ENCODE results near the gene APOL1. TPM values are rescaled to one million over a fixed set of nuclear protein-coding genes. Genes with fewer than 3 reads are reported as not detected.
"Not testable (repeated sequence)": the region's sequence is repeated elsewhere in the genome, so short reads cannot be mapped to it uniquely, and the experiment has no call there.

APOL1 gene, protein sequence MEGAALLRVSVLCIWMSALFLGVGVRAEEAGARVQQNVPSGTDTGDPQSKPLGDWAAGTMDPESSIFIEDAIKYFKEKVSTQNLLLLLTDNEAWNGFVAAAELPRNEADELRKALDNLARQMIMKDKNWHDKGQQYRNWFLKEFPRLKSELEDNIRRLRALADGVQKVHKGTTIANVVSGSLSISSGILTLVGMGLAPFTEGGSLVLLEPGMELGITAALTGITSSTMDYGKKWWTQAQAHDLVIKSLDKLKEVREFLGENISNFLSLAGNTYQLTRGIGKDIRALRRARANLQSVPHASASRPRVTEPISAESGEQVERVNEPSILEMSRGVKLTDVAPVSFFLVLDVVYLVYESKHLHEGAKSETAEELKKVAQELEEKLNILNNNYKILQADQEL
- total RNA-seq = 100 to 1,000 TPM in 1 of 7 donors, 10 to 100 TPM in 6; 33.3 to 108 (median 73.9) TPM
- polyA plus RNA-seq = 10 to 100 TPM in 2 of 3 donors, 1 to 10 TPM in 1; 10.0 to 24.2 (median 11.4) TPM
- long read RNA-seq, donor 1, partial matches to known transcripts = 0 of 3 reads
- long read RNA-seq, donor 1, other reads (novel, unspliced or antisense) = 0 of 3 reads
- long read RNA-seq, donor 2, partial matches to known transcripts = 0 of 2 reads
- long read RNA-seq, donor 2, other reads (novel, unspliced or antisense) = 0 of 2 reads

DNA sequence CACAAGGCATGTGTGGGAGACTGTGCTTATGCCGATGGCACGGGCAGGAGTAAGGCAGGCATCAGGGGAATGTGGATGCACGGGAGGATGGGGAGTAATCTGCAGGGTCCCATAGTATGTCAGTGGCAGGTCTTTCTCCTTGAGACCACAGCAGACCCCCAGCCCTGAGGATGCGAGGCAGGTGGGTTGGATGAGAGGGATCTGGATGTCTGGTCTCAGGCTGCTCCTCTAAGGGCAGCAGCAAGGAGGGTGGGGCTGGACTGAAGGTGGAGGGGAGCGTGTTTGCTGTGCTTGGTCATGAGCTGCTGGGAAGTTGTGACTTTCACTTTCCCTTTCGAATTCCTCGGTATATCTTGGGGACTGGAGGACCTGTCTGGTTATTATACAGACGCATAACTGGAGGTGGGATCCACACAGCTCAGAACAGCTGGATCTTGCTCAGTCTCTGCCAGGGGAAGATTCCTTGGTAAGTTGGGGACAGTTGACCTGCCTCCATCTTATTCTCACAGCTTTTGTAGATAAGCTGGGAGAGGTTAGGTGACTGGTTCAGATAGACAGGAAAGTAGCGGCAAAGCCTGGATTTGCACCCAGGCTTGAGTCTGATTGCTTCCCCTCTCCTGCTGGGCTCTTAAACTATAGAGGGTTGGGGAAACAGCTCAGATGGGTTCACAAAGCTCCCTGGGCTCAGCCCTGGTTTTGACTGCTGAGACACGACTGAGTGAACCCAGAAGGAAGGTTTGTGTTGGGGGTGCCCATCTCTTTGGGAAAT lies at the start of gene APOL1:
APOL1 (plus strand) TSS at position 380 of the 769 bp plus-strand sequence. CDS start 1,823 bp downstream, outside the sequence.
- peaks cover 0 to 23% (median 9%) of the 10 kb centered on the region in 6 donors for H3K36me3 ChIP-seq
- 18 to 29% (median 22%) methylated on average over 10 of the region's 10 CpGs for WGBS, 5 donors
- H3K27ac ChIP-seq = peak within 1 kb of the TSS; percentile 80 to 92 (median 84)
- H3K4me1 ChIP-seq = peaks cover 26 to 57% (median 47%) of the 10 kb centered on the region in 6 donors
- H3K9me3 ChIP-seq = peaks cover 0 to 13% (median 6%) of the 10 kb centered on the region in 8 donors
- intact Hi-C loops (cut with DNase I; ENCODE audit: low total_unique reads) = no loop called here
- peak within 1 kb of the TSS; percentile 41 to 77 (median 54) for H3K4me3 ChIP-seq
- H3K27me3 ChIP-seq (replicated peaks in 1 of 7) = no peaks in the 10 kb centered on the region
- DNase-seq = peak; percentile 84
- peak in 1 of 3 donors; percentile 67 for TF ChIP-seq POLR2A (IDR thresholded peaks at IDR 0.05)
- TF ChIP-seq, protein P1, sequence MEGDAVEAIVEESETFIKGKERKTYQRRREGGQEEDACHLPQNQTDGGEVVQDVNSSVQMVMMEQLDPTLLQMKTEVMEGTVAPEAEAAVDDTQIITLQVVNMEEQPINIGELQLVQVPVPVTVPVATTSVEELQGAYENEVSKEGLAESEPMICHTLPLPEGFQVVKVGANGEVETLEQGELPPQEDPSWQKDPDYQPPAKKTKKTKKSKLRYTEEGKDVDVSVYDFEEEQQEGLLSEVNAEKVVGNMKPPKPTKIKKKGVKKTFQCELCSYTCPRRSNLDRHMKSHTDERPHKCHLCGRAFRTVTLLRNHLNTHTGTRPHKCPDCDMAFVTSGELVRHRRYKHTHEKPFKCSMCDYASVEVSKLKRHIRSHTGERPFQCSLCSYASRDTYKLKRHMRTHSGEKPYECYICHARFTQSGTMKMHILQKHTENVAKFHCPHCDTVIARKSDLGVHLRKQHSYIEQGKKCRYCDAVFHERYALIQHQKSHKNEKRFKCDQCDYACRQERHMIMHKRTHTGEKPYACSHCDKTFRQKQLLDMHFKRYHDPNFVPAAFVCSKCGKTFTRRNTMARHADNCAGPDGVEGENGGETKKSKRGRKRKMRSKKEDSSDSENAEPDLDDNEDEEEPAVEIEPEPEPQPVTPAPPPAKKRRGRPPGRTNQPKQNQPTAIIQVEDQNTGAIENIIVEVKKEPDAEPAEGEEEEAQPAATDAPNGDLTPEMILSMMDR (IDR thresholded peaks at IDR 0.05 in 8 of 11, conservative IDR thresholded peaks at IDR 0.05 in 3 of 11) = no peak
- TF ChIP-seq POLR2AphosphoS5 (IDR thresholded peaks at IDR 0.05) = peak in 2 of 3 donors; percentile 73 to 77

DNA sequence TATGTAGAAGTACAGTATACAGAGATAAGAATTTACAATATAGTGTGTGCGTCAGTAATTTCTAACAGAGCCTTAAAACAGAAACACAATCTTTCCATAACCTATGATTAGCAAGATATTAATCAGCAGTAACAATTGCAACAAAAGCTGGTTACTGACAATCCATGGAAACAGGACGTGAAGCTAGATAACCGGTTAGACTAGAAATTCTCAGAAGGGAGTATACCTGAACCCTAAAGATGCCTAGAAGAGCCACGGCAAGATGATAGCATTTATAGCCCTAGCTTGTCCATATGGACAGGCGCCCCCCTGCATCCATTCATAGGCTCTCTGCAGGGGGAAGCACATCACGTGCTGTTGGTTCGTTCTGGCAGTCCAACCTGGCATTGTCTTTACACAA lies 49.5 kb upstream of the APOL1 start:
- intact Hi-C loops (cut with DNase I; ENCODE audit: low total_unique reads); H3K4me3 ChIP-seq; H3K36me3 ChIP-seq; DNase-seq; H3K27ac ChIP-seq; H3K9me3 ChIP-seq; H3K27me3 ChIP-seq (replicated peaks in 1 of 7): not testable (repeated sequence)
- 85 to 97% (median 87%) methylated on average over 7 of the region's 7 CpGs for WGBS, 5 donors
- peaks cover 0 to 16% (median 5%) of the 10 kb centered on the region in 6 donors for H3K4me1 ChIP-seq

DNA sequence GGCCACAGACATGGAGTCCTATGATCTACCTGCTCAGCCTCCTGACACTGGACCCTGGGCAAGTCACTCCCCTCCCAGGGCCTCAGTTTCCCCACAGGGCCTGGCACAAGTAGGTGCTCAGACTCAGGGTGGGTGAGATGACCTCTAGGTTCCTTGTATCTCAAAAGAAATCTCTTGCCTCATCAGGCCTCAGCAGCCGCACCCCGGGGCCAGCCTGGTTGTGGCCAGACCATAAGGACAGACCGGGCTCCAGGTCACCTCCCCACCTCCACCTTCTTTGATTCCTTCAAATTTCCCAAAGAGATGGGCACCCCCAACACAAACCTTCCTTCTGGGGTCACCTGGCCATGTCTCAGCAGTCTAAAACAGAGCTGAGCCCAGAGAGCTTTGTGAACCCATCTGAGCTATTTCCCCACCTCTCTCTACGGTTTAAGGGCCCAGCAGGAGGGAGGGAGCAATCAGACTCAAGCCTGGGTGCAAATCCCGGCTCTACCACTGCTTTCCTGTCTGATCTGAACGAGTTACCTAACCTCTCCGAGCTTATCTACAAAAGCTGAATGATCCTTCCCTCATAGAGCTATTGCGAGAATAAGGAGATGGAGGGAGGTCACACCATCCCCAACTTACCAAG lies 48.8 kb upstream of the APOL1 start:
- Histone ChIP-seq H3K36me3 (no peaks in the 10 kb centered on the region), H3K27me3 (replicated peaks in 1 of 7) (no peaks in the 10 kb centered on the region), H3K4me3 (peak overlapping the region in 1 of 8 donors; percentile 15), H3K9me3 (peaks cover 0 to 6% (median 0%) of the 10 kb centered on the region in 8 donors), H3K27ac (no peak overlapping the region), H3K4me1 (peaks cover 0 to 17% (median 5%) of the 10 kb centered on the region in 6 donors)
- intact Hi-C loops (cut with DNase I; ENCODE audit: low total_unique reads) = no loop called here
- WGBS, 5 donors = 72 to 81% (median 79%) methylated on average over 8 of the region's 8 CpGs
- DNase-seq = no peak
- TF ChIP-seq POLR2A (IDR thresholded peaks at IDR 0.05) (no peak), POLR2AphosphoS5 (IDR thresholded peaks at IDR 0.05) (no peak)
- TF ChIP-seq, protein P1 (IDR thresholded peaks at IDR 0.05 in 8 of 11, conservative IDR thresholded peaks at IDR 0.05 in 3 of 11) = no peak

DNA sequence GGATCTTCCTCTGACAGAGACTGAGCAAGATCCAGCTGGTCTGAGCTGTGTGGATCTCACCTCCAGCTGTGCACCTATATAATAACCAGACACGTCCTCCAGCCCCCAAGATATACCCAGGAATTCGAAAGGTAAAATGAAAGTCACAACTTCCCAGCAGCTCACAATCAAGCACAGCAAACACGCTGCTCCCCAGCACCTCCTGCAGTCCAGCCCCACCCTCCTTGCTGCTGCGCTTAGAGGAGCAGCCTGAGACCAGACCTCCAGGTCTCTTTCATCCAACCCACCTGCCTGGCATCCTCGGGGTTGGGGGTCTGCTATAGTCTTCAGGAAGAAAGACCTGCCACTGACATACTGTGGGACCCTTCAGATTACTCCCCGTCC lies 48.3 kb upstream of the APOL1 start:
- intact Hi-C loops (cut with DNase I; ENCODE audit: low total_unique reads) = no loop called here
- DNase-seq = no peak
- peaks cover 0 to 11% (median 0%) of the 10 kb centered on the region in 8 donors for H3K9me3 ChIP-seq
- 50 to 79% (median 65%) methylated on average over 6 of the region's 6 CpGs for WGBS, 5 donors
- H3K36me3 ChIP-seq = no peaks in the 10 kb centered on the region
- no peaks in the 10 kb centered on the region for H3K27me3 ChIP-seq (replicated peaks in 1 of 7)
- TF ChIP-seq POLR2A (IDR thresholded peaks at IDR 0.05) = no peak
- no peak for TF ChIP-seq POLR2AphosphoS5 (IDR thresholded peaks at IDR 0.05)
- TF ChIP-seq, protein P1 (IDR thresholded peaks at IDR 0.05 in 8 of 11, conservative IDR thresholded peaks at IDR 0.05 in 3 of 11) = no peak
- H3K27ac ChIP-seq = no peak overlapping the region
- peaks cover 0 to 18% (median 5%) of the 10 kb centered on the region in 6 donors for H3K4me1 ChIP-seq
- H3K4me3 ChIP-seq = peak overlapping the region in 1 of 8 donors; percentile 15

DNA sequence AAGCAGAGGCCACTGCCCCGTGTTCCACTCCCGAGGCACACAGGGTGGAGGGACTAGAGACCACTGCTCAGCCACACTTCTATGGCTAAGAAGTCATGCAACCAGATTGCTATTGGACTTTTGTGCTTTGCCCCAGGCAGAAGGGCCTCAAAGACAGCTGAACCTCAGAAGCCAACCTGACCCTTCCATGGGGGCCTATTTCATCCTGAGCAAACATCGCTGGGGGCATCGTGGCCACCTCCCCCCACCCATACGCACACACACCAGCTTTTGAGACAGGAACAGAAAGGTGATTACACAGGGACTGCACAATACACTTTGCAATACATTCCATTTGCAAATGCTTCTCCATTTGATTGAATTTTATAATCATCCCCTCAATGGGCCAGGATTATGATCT lies 47.4 kb upstream of the APOL1 start:
- H3K4me1 ChIP-seq = peaks cover 0 to 28% (median 12%) of the 10 kb centered on the region in 6 donors
- 72 to 89% (median 81%) methylated on average over 4 to 5 of the region's 5 CpGs for WGBS, 5 donors
- H3K9me3 ChIP-seq = peaks cover 0 to 15% (median 0%) of the 10 kb centered on the region in 8 donors
- H3K27ac ChIP-seq; H3K4me3 ChIP-seq; DNase-seq; H3K27me3 ChIP-seq (replicated peaks in 1 of 7); H3K36me3 ChIP-seq; intact Hi-C loops (cut with DNase I; ENCODE audit: low total_unique reads): not testable (repeated sequence)
